Adrenal gland (tissue), 12 donors: ENCODE data around the gene DIAPH1. TPM values are rescaled to one million over a fixed set of nuclear protein-coding genes. Genes with fewer than 3 reads are reported as not detected.

Experiments used
- DNase-seq, 7 donors: peaks; one replicate each; pipeline ENCODE4 v3.0.0-alpha.2; 2019 to 2020
- H3K27ac ChIP-seq, 5 donors: fragments of 200-600 bp; sonication (generic) in 4 of 5; 1 replicate in 3 of 5; 2 replicates in 2 of 5; pipeline versions ENCODE4 v1.5.1 to v1.8.0; 2016 to 2020; ENCODE audit warnings: mild to moderate bottlenecking in 1 of 5
- H3K27me3 ChIP-seq: fragments of 200-600 bp; 2 replicates; pipeline ENCODE4 v1.8.0; 2021
- H3K36me3 ChIP-seq, 2 donors: fragments of 200-600 bp; replicated peaks in 1 of 2; 1 replicate in 1 of 2; 2 replicates in 1 of 2; pipeline versions ENCODE4 v1.5.1 to v1.8.0; 2018 to 2022
- H3K4me1 ChIP-seq, 2 donors: fragments of 200-600 bp; replicated peaks in 1 of 2; 1 replicate in 1 of 2; 2 replicates in 1 of 2; pipeline versions ENCODE4 v1.5.1 to v1.8.0; 2018 to 2021
- H3K4me3 ChIP-seq, 4 donors: fragments of 200-600 bp; sonication (generic) in 3 of 4; one replicate each; pipeline ENCODE4 v1.5.1; 2016 to 2018
- H3K9me3 ChIP-seq, 3 donors: fragments of 200-600 bp; sonication (generic) in 1 of 3; replicated peaks in 1 of 3; 1 replicate in 2 of 3; 2 replicates in 1 of 3; pipeline versions ENCODE4 v1.5.1 to v1.8.0; 2016 to 2021
- CTCF ChIP-seq, 6 experiments: fragments of 450-650 bp in 4 of 6; fragments of 200-600 bp in 2 of 6; sonication (generic) in 1 of 6; IDR thresholded peaks; 1 replicate in 5 of 6; 2 replicates in 1 of 6; pipeline versions ENCODE4 v1.5.1 to v1.8.0; 2016 to 2021; ENCODE audit warnings: antibody characterized with exemption in 6 of 6, mild to moderate bottlenecking in 2 of 6, moderate library complexity in 1 of 6
- POLR2A ChIP-seq, 2 donors: fragments of 450-650 bp; IDR thresholded peaks; one replicate each; pipeline ENCODE4 v1.6.1; 2017; ENCODE audit warnings: antibody characterized with exemption in 2 of 2, mild to moderate bottlenecking in 2 of 2, moderate library complexity in 1 of 2
- WGBS, 4 donors: extraction: QIAGEN DNeasy Blood & Tissue Kit in 2 of 4; methylation state at CpG; one replicate each; pipeline versions ENCODE4 v1.1.5 to v1.1.7; 2013 to 2017; 5-methylcytosine and 5-hydroxymethylcytosine counted together
- intact Hi-C, 2 donors: fragments of 100-400 bp; cut with DNase I; formaldehyde crosslinking; loops; one replicate each; pipeline versions ENCODE4 v1.14.1 to v1.15.0; 2022 to 2023
- polyA plus RNA-seq, 3 donors: library from polyadenylated mRNA; stranded (reverse); fragments of 200-250 nt in 2 of 3; fragments of 350-450 nt in 1 of 3; fragmentation: Illumina TruSeq in 1 of 3; extraction: RNeasy Lipid Tissue Mini Kit (QIAGEN cat#74804) in 1 of 3; gene quantifications; one replicate each; pipeline ENCODE4 v1.2.3, GENCODE V29; 2013 to 2014
- total RNA-seq, 9 donors: library from RNA; depleted of rRNA in 4 of 9; stranded (reverse); fragments of >200 nt in 4 of 9; fragments of 120-200 nt in 1 of 9; fragmentation: NEBNext Ultra II Directional in 1 of 9; extraction: Animal tissue kit (Norgen Biotek cat#: 25700) in 1 of 9; gene quantifications; one replicate each; pipeline versions ENCODE4 v1.1.0 to v1.2.4, GENCODE V29; 2013 to 2023
- donor health status: healthy with polysubstance abuse.
- donor health status: Bipolar disorder and iron deficiency.
- donor health status: DM: yes; HTN: yes; CAD: no.
- donor health status: DM: no; HTN: no; CAD: no.
- donor health status: DM: no; HTN: no; CAD: no.
- donor health status: DM: yes; HTN: yes; CAD: no.

The DIAPH1 gene
- total and polyA plus RNA-seq, 12 donors = 17.8 to 91.2 (median 48.8) TPM

DNA sequence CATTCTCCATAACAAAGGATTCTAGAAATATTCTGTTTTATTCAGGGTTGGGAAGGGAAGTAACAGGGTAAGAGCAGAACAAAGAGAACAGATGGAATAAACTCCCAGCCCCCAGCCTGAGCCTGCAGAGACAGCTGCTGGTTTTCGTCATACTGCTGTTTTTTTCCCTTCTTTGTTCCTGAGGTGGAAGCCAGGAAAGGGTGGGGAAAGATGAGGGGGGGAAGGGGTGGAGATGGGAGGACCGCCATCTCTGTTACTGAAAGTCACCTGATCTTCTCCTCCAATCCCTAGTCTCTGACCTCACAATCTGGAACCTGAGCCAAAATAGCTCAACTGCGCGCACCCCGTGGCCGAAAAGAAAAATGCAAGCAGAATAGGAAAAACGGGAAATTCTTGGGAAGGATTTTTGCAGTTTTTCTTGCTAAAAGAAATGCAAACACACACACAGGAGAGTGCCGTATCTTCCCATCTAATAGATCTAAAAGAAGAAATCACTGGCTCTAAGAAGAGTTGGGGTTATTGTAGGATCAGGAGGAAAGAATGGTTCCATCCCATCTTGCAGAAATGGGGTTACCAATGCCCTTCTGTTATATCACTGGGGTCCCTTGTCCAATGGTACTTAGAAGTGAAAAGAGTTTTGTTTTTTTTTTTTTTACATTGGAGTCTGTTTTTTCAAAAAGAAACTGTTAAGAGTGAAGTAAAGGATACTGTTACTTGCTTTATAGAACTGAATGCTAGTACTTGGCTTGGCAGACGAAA, 57.9 kb downstream of the DIAPH1 start:
- no peaks in the 10 kb centered on the region for H3K9me3 ChIP-seq
- peak overlapping the region; percentile 41 to 90 (median 89) for H3K27ac ChIP-seq
- no peaks in the 10 kb centered on the region for H3K36me3 ChIP-seq
- H3K27me3 ChIP-seq = no peaks in the 10 kb centered on the region
- peak; percentile 83 to 97 (median 92) for DNase-seq
- 24 to 31% (median 29%) methylated on average over 9 of the region's 9 CpGs for WGBS, 4 donors
- H3K4me3 ChIP-seq = peak overlapping the region in 1 of 4 donors; percentile 13
- intact Hi-C loops = loop anchor here (5.0 to 10.0 kb wide), 2 partner anchors 146 to 149 kb away; partner anchors contain the start of genes PCDHGA10 (in 2 of the 2) and PCDHGB7 (in 1 of the 2)
- peaks cover 5 to 38% of the 10 kb centered on the region in 2 donors for H3K4me1 ChIP-seq
- TF ChIP-seq POLR2A (IDR thresholded peaks at IDR 0.05) (peak in 1 of 2 donors; percentile 59), CTCF (IDR thresholded peaks at IDR 0.05) (peak; percentile 66 to 98 (median 88))

DNA sequence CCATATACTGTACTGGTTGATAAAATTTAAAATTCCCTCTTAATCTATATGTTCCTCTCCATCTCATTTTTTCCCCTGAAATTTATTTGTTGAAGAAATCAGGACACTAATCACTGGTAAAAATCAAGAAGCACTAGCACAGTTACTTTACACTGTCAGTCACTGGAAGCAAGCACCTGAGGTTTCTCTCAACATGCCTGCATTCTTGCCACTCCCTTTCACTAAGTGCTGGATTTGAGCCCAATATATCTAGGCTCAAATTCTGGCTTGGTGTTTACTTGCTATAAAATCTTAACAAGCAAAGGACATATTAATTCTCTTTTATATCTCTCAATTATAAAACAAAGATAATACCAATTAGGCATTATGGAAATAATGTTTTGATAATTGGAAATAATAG, 58.6 kb downstream of the DIAPH1 start:
- Histone ChIP-seq H3K4me1 (peaks cover 5 to 38% of the 10 kb centered on the region in 2 donors), H3K36me3 (no peaks in the 10 kb centered on the region), H3K27ac (peak overlapping the region; percentile 41 to 90 (median 89)), H3K27me3 (no peaks in the 10 kb centered on the region), H3K4me3 (peak overlapping the region in 1 of 4 donors; percentile 13), H3K9me3 (no peaks in the 10 kb centered on the region)
- intact Hi-C loops = loop anchor here (5.0 to 10.0 kb wide), 2 partner anchors 145 to 148 kb away; partner anchors contain the start of genes PCDHGA10 (in 2 of the 2) and PCDHGB7 (in 1 of the 2)
- TF ChIP-seq POLR2A (IDR thresholded peaks at IDR 0.05) = no peak
- no peak for TF ChIP-seq CTCF (IDR thresholded peaks at IDR 0.05)
- no peak for DNase-seq

DNA sequence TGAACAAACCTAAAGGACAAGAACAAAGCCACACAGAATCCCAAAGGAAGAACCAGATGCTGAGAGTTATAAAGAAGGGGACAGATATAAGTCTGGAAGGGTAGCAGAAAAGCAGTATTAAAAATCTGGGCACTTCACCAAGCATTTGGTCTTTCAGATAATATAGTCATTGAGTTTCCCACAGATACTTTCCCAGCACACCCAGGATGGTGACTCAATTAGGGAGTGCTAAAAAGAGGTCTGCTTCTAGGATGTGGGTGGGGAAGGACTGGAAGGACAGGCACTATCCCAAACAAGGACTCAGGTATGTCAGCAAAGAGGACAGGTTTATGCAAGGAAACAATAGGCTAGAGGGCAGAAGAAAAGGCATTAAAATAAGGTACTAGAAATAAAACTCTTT, 59.3 kb downstream of the DIAPH1 start:
- no peak overlapping the region for H3K4me3 ChIP-seq
- peaks cover 5 to 36% of the 10 kb centered on the region in 2 donors for H3K4me1 ChIP-seq
- H3K9me3 ChIP-seq = no peaks in the 10 kb centered on the region
- DNase-seq = no peak
- H3K36me3 ChIP-seq = no peaks in the 10 kb centered on the region
- H3K27me3 ChIP-seq = no peaks in the 10 kb centered on the region
- intact Hi-C loops = no loop called here
- TF ChIP-seq POLR2A (IDR thresholded peaks at IDR 0.05) = no peak
- H3K27ac ChIP-seq = peak overlapping the region in 4 of 5 donors; percentile 3 to 90 (median 88)

DNA sequence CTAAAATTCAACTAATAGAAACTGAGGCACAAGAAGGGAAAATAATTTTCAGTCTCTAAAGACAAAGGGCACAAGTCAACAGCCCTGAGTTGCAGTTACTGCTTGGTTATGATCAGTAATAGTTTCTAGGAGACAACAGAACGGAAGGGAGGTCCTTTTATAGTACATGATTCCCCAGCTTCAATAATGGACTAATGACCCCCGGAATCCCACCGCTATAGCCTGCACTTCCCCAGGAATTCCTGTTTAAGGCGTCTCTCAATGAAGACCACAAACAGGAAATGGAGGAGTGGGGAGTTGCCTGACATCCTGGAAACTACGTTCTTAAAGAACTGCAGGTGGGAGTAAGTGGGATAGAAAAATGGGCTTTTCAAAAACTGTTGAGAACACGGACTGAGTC, 60.6 kb downstream of the DIAPH1 start:
- peak overlapping the region in 1 of 4 donors; percentile 25 for H3K4me3 ChIP-seq

More for the DNA sequence above, 60.6 kb downstream of the DIAPH1 start:
- Histone ChIP-seq H3K36me3 (no peaks in the 10 kb centered on the region), H3K9me3 (no peaks in the 10 kb centered on the region), H3K27me3 (no peaks in the 10 kb centered on the region), H3K4me1 (peaks cover 5 to 34% of the 10 kb centered on the region in 2 donors), H3K27ac (peak overlapping the region; percentile 39 to 92 (median 65))
- no peak for TF ChIP-seq POLR2A (IDR thresholded peaks at IDR 0.05)
- TF ChIP-seq CTCF (IDR thresholded peaks at IDR 0.05) = peak in 2 of 6 experiments; percentile 3 to 26
- 47 to 51% (median 49%) methylated on average over 6 of the region's 6 CpGs for WGBS, 4 donors
- intact Hi-C loops = no loop called here
- DNase-seq = no peak
